GM18868 (cell line): ENCODE results near the gene MESP2.

Experiments
- ATAC-seq: cut with Tn5 transposase; IDR thresholded peaks from one replicate; pipeline ENCODE4 v1.9.1; 2021; ENCODE audit warnings: mild to moderate bottlenecking, moderate library complexity; ENCODE audit not compliant: unreplicated experiment

MESP2 gene, protein sequence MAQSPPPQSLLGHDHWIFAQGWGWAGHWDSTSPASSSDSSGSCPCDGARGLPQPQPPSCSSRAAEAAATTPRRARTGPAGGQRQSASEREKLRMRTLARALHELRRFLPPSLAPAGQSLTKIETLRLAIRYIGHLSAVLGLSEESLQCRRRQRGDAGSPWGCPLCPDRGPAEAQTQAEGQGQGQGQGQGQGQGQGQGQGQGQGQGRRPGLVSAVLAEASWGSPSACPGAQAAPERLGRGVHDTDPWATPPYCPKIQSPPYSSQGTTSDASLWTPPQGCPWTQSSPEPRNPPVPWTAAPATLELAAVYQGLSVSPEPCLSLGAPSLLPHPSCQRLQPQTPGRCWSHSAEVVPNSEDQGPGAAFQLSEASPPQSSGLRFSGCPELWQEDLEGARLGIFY

GRCh38 chr15:89776274-89777072 is at the start of gene MESP2:
MESP2 (plus strand) TSS chr15:89776332; CDS start chr15:89776358, 26 bp downstream.
- no peak for ATAC-seq

GRCh38 chr15:89728254-89728653 is 47.9 kb upstream of the MESP2 start:
- ATAC-seq, result no peak

DNA sequence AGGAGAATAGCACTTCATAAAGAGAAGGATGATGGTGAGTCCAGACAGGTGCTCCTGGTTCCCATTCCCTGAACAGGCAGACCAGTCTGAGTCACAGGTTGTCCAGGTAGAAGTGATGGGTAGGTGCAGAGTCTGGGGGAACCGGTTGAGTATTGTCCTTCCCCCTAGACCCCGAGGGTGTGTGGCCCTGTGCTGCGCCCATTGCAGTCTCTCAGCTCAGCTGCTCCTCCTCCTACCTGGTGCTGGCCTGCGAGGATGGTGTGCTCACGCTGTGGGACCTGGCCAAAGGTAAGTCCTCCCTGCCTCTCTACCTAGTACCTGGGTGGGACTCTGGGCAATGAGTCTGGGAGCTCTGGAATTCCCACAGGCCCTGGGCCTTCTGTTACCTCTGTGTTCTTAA is 44.9 kb upstream of the MESP2 start:
- no peak for ATAC-seq

DNA sequence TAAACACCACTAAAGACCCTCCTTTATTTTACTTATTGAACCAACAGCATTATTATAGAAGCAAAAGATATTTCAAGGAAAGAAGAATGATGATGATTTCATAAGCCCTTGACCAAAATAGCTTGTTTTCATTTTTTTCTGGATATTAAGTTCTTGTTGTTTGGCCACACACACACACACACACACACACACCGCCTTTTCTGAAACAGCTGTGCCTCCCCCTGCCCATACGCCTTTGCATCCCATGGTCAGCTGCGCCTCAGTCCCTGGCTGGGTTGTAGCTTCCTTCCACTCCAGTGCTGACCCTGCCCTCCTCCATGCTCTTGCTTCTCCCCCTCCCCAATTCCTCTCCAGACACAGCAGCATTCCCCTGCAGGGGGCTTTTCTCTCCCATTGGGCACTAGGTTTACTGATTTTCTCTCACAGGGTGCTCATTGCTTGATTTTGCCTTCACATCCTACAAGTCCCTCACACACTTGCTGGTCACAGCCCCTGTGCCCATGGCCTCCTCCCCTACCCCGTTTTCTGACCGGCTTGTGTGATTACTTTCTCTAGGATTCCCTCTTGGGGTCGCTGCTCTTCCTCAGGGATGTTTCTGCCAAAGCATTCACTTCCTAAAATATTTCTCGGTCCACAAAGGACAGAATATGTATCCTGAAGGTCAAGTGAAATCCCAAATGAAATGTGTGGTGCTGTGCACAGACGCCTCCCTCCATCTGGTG is 43.5 kb upstream of the MESP2 start:
- no peak for ATAC-seq

GRCh38 chr15:89735773-89736172 is 40.4 kb upstream of the MESP2 start:
- ATAC-seq, result no peak

DNA sequence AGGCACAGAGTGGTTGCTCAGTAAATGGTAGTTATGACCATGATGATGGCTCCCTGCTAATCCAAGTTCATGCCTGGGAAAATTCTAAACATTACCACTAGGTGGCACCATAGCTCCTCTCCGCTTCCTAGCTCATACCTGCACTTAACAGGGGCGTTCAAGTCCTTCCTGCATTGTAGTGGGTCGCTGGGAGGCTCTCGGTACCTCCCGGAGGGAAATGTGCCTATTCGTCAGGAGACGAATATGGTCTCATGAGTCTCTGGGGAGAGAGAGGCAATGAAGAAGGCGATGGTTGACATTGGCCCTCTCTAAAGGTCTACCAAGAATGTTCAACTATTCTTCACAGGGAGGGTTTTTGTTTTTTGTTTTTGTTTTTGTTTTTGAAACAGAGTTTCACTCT is 36.0 kb upstream of the MESP2 start:
- no peak for ATAC-seq

DNA sequence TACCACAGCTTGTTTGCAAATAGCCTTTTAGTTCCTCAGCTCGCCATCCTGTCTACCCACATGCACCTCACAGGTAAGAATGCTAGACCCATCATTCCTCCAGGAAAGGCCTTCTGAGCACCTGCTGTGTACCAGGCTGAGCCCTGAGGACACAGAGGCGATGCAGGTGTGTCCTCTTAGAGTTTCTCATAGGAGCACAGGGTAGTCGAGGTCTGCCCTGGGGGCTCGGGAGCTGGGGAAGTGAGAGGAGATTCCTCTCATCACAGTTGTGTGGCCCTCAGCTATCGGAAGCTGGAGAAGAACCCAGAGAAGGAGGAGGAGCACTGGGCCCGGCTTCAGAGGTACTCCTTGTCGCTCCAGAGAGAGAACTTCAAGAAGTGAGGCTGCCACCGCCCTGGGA is 33.1 kb upstream of the MESP2 start:
- ATAC-seq, result no peak

DNA sequence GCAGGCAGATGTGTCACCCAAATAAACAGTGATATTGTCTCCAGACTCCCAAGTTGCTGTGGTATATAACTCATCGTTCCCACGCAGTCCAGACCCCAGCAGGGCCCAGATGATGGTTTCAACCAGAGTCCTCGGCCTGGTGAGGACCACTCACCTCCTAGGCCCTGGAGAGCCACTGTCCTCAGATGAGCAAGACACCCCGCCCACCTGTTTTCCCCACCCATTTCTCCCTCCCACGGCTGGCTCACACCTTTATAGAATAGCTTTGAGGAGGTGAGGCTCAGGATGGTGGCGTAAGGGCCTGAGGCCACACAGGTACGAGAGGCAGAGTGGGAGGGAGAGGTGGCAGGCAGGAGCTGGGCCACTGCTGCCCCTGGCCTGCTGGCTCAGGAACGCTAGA is 32.5 kb upstream of the MESP2 start:
- ATAC-seq, result no peak

- no peak for ATAC-seq
Observed at GRCh38 chr15:89745131-89745530, 31.0 kb upstream of the MESP2 start.

DNA sequence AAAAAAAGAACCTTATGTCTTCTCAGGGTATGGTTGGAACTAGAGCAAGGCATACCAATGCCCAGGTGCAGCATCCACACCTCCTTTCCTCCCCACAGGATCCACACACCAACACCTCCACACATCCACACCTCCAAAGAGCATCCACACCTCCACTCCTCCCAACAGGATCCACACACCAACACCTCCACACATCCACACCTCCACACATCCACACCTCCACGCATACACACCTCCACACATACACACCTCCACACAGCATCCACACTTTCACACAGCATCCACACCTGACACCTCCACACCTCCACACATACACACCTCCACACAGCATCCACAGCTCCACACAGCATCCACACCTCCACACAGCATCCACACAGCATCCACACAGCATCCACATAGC is 30.4 kb upstream of the MESP2 start:
- no peak for ATAC-seq

DNA sequence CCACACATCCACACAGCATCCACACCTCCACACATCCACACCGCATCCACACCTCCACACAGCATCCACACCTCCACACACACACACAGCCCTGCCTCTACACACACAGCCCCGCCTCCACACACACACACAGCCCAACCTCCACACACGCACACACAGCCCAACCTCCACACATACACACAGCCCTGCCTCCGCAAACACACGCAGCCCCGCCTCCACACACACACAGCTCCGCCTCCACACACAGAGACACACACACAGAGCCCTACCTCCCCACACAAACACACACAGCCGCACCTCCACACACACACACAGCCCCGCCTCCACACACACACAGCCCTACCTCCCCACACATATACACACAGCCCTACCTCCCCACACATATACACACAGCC is 29.7 kb upstream of the MESP2 start:
- no peak for ATAC-seq

DNA sequence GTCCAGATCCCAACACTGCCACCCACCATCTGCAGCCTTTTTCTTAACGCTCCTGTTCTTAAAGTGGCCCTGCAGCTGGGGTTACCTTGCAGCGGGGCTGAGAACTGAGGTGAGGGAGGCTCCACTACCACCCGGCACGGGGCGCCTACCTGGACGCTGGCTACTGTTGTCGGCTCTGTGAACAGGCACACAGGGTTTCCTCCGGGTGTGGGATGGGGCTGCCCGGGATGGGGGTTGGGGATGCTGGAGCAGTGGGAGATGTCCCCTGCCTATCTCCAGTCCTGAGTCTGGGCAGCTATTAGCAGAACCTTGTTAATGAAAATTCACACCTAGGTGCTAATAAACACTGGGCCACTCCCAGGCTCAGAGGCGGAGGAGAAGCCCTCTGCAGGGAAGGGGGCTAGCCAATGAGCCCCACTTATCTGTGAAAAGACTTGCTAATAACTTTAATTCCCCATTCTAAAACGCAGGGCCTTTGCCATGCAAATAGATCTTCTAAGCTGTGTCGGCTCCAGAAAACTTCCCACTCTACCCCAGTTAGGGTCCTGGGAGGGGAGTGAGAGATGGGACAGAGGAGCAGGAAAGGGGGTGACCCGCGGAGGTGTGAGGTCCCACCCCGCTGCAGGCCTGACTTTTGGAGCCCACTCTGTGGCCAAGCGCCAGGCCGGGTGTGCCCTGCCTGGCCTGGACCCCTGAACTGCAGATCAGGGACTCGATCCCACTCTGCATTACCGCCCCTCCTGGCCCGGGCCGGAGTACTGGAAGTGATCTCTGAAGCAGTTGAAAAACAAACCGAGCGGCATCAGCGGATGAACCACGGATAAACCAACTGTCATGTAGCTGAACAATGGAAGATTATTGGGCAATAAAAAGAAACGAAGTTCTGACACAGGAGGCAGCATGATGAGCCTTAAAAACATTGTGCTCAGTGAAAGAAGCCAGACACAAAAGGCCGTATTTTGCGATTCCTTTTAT is 28.1 kb upstream of the MESP2 start:
- no peak for ATAC-seq

- ATAC-seq, result no peak
Observed at GRCh38 chr15:89749054-89749453, 27.1 kb upstream of the MESP2 start.

- no peak for ATAC-seq
Observed at GRCh38 chr15:89749526-89749925, 26.6 kb upstream of the MESP2 start.

DNA sequence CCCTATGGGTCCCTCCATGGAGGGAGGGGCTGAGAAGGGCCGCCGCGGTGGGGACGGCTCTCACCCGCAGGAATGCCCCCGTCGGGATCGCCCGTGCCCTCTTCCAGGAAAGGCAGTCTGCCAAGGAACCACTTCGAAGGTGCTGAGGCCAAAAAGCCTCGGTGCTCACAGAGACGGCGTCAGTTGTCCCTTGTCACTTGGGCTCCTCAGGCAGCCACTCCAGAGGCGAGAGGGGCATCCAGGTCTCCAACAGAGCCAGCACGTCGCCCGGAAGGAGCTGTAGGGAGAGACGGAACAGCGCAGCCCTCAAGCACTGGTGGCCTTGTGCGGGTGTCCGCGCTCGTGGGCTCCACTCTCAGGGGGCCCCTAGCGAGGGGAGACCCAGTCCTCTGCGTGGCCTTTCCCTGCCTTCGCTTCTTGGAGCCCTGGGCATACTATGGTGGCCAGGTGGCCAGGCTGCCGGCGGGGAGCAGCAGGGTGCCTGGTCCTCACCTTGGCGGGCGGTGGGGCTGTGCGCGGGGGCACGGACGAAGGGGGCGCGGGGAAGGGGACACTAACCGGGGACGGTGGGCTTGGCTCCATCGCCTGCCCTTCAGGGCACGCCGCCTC is 26.1 kb upstream of the MESP2 start:
- ATAC-seq, result peak; percentile 5

DNA sequence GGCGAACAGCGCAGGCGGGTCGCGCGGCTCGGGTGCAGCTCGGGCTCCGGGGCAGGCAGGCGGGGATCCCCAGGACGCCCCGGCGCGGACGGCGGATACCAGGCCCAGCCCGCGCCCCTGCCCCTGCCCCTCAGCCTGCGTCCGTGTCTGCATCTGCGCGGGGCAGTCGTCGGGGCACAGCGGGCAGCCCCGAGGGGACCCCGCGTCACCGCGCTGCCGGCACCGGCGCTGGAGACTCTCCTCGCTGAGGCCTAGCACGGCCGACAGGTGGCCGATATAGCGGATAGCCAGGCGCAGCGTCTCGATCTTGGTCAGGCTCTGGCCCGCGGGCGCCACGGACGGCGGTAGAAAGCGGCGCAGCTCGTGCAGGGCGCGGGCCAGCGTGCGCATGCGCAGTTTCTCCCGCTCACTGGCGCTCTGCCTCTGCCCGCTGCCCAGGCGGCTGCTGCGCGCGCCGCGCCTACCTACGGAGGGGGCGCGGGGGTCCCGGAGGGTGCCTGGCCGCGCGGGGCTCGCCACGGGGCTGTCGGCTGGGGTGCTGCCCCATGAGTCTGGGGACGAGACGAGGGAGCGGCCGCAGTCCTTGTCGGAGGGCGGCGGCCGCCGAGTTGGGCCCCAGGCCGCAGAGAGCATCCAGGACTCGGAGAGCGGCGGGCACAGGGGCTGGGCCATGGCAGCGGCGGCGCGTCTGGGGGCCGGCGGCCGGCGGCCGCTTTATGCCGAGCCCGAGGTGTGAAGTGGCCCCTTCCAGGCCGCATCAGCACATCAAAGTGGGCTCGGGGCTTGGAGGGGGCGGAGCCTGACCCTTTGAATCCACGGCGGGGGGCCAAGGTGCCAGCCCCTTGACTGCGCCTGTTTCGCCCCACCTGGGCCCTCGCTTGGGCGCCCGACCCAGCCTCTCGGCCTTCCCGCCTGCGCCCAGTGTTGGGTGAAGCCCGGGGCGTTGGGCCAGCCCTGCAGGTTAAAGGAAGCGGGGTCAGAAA is 25.3 kb upstream of the MESP2 start, which contains the start of gene MESP1:
MESP1 (minus strand) TSS at position 690 of the 983 bp plus-strand sequence; CDS start at position 672, 18 bp downstream.
- ATAC-seq, result peak; percentile 90

DNA sequence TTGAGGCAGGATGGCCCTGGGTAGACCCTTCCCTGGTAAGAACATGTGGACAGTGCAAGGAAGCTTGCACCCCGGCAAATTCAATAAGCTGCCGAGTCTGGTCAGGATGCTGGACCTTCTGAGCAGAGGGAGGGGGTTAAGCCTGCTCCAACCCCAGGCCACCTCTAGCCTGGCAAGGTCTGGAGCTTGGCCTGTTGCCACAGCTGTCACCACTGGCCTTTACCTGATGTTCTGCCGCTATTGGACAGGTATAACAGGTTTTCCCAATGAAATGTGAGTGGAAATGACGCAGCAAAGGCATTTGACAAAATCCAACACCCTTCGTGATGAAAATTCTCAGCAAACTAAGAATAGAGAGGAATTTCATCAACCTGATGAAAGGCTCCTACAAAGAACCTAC is 24.4 kb upstream of the MESP2 start:
- ATAC-seq, result no peak

DNA sequence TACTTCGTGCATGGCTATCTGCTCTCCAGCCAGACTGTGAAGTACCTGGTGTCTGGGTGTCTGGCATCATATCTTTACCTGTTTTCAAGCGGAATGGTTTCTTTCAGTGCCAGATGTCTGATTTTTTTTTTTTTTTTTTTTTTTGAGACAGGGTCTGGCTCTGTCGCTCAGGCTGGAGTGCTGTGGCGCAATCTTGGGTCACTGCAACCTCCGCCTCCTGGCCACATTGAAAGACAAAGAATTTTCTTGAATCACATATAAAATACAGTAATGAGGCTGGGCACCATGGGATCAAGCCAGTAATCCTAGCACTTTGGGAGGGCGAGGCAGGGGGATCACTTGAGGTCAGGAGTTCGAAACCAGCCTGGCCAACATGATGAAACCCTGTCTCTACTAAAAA is 22.3 kb upstream of the MESP2 start:
- no peak for ATAC-seq
